ENCODE data around the gene FXN. TPM values are rescaled to one million over a fixed set of nuclear protein-coding genes. Genes with fewer than 3 reads are reported as not detected.
"Not testable (repeated sequence)": the region's sequence is repeated elsewhere in the genome, so short reads cannot be mapped to it uniquely, and the experiment has no call there.

The FXN gene
- polyA plus RNA-seq, 3 donors = 16.4 to 20.6 (median 18.1) TPM

DNA sequence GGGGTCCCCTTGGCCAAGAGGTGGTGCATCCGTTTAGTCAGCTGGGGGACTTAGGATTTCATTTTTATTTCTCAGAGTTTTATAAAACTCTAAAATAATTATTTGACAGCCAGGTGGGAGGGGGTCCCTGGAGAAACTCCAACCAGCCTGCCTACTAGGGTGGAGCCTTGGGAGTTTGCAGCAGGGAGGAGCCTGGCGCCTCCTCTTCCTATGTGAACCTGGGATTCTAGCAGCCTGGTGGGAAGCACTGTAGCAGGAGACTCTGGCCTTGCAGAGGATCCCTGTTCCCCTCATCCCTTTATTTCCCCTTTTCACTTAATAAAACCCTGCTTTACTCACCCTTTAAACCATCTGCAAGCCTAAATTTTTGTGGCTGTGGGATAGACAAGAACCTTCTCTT lies 50.8 kb downstream of the FXN start:
- DNase-seq (ENCODE audit: extremely low read depth in 1 of 11, low read depth in 9 of 11, low spot score in 4 of 11) = no peak

DNA sequence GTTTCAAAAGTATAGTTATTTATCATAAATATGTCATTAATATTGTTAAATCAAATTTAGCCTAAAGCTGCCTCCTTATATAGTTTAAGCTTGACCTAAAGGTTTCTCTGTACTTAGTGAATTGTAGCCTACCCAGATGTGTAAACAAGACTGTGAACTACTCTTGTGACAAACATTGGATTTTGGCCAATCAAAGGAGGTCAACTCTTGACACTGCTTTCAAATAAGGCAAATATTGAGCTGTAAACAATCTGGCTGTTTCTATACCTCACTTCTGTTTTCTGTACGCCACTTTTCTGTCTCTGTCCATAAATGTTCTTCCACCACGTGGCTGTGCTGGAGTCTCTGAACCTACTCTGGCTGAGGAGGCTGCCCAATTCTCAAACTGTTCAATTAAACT lies 51.2 kb downstream of the FXN start:
- DNase-seq (ENCODE audit: extremely low read depth in 1 of 11, low read depth in 9 of 11, low spot score in 4 of 11) = no peak

DNA sequence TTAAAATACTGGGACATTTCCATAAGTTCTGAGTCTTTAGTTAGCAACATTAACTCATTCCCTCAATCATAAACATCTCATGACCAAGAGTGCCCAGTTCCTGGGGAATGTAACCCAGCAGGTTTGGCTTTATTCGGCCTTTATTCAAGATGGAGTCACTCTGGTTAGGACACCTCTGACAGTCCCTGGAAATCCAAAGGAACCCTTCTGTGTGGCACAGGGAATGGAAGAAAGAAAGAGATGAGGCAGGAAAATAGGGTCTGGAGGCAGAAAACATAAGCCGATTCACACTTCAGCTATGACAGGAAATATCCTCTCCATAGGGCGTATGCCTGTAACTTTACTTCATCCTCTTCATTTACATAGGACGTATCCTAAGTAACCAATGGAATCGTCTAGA lies 53.5 kb downstream of the FXN start:
- DNase-seq (ENCODE audit: extremely low read depth in 1 of 11, low read depth in 9 of 11, low spot score in 4 of 11) = no peak

DNA sequence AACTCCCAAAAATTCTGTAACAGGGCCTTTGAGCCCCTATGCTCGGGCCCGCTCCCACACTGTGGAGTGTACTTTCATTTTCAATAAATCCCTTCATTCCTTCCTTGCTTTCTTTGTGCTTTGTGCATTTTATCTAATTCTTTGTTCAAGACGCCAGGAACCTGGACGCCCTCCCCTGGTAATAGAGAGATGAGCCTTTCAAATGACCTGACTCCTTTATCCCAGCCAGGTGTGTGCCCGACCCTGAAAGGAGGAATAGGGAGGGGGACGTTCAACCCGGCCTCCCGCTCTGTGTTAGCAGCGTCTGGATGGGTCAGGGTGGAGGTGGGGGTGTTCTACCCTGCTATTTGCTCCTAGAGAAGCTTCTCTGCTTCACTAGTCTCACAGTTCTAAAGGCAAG lies 53.9 kb downstream of the FXN start:
- DNase-seq (ENCODE audit: extremely low read depth in 1 of 11, low read depth in 9 of 11, low spot score in 4 of 11) = no peak

DNA sequence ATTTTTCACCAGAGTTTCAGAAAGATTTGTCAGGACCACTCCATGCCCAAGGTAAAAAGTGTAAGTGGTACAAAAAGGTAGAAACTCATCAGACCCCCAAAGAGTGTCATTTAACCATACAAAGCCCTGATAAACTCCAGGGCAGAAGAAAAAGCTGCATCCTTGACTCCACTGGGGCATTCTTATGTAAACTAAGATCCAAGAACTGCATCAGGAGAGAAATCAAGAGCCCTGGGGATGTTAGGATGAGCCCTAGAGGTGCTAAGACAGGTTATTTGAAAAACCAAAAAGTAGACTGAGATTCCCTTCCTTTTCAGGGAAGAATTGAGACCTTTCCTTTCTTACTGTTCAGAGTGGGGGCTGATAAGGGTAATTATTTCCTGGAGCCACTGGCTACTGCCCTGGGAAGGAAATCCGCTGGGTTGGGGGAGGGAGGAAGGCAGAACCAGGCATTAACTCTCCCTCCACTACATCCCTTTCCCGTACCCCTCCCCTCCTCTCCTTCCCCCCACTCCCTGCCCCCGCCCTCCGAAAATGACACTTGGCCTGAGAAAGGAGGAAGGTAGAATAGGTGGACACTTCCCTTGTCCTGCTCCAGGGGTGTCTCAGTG lies 54.7 kb downstream of the FXN start:
- DNase-seq (ENCODE audit: extremely low read depth in 1 of 11, low read depth in 9 of 11, low spot score in 4 of 11) = no peak

DNA sequence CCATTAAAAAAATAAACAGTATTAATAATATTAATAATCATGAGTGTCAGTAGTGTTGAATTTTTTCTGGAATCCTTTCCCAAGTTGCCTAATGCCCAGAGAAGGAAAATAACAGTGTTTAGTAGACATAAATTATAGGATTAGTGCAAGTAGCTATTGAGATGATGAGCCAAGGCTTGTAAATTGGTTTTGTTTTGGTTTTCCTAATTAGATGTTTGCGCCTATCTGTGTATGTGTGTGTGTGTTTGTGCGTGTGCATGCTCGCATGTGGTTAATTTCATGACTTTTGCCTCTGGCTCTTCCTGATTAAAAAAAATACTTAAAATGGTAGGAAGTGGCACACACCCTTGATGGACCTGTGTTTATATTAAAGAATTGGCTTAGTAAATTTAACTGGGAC lies 55.4 kb downstream of the FXN start:
- no peak for DNase-seq (ENCODE audit: extremely low read depth in 1 of 11, low read depth in 9 of 11, low spot score in 4 of 11)

DNA sequence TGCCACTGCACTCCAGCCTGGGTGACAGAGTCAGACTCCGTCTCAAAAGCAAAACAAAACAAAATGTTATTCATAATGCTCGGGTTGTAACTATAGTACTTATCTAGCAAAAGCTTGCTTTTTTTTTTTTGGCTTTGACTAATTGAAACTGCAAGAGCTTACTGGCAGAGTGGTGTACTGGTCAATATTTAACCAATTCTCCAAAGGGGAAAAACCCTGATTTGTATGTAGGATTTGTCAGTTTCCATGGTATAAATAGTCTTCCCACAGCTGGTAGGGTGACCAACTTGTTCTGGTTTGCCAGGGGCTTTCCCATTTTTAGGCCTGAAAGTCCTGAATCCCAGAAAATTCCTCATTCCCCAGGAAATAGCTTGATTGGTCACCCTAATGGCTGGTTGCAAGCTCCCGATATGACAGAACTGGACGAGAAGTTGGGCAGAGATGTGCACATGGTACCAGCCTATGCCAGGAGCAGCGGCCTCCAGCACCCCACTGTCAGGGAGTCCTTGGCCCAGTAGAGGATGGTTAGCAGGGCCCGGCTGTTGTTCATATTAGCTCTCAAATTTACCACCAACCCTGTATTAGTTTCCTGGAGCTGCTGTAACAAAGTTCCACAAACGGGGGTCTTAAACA lies 58.0 kb downstream of the FXN start:
- no peak for DNase-seq (ENCODE audit: extremely low read depth in 1 of 11, low read depth in 9 of 11, low spot score in 4 of 11)

DNA sequence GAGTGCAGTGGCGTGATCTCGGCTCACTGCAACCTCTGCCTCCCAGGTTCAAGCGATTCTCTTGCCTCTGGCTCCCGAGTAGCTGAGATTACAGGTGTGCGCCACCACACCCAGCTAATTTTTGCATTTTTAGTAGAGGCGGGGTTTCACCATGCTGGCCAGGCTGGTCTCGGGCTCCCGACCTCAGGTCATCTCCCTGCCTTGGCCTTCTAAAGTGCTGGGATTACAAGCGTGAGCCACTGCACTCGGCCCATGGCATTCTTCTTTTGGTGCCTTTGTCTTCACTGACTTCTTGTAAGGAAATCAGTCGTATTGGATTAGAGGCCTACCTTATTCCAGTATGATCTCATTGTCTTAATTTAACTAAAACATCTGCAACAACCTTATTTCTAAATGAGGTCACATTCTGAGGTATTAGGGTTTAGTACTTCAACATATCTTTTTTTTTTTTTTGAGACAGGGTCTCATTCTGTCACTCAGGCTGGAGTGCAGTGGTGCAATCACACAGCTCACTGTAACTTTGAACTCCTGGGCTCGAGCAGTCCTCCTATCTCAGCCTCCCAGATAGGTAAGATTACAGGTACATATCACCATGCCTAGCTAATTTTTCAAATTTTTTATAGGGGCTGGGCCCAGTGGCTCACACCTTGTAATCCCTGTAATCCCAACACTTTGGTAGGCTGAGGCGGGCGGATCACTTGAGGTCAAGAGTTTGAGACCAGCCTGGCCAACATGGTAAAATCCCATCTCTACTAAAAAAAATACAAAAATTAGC lies 59.0 kb downstream of the FXN start:
- not testable (repeated sequence) for DNase-seq (ENCODE audit: extremely low read depth in 1 of 11, low read depth in 9 of 11, low spot score in 4 of 11)

DNA sequence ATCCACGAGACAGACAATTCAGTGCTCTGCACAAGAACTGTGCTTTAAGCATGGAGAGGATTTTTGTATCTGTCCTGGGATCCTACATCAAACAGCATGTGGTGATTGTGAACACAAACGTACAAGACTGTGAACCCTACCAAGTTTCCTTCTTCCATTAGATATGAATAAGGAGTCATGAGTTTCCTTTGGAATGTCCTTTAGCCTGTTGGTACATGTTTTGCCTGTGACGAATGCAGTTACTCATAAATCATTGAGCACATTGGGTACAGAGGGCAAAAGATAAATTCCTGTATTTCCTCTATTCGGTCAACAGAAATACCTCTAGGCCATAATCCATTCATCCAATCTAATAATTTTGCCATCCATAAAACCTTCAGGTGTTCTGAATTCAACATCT lies 61.5 kb downstream of the FXN start:
- DNase-seq (ENCODE audit: extremely low read depth in 1 of 11, low read depth in 9 of 11, low spot score in 4 of 11) = no peak

DNA sequence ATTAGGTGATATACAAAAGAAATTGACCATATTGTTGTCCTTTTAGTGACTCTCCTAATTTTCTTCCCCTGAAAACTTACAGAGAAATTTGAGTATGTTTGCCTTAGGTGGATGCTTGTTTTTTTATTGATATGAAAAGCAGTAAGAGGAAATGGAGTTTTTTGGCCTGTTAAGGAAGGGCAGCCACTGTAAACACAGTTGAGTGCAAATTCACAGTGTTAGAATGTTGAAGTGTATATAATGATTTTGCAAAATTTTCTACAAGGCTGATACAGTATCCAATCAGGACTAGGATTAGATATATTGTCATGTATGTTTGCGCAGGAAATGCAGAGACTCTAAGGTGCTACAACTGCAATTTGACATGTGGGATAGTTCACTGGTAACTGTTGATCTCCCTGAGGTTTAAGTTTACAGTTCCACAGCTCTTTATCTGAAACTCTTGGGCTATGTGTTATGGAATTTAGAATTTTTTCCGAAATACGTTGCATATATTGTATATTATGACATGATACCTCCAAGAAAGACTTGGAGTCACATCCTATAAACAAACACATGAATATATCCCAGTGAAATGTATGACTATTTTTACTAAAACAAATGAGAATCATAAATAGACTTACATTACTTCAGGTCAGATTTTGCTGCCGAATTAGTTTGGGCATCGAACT lies 62.5 kb downstream of the FXN start:
- no peak for DNase-seq (ENCODE audit: extremely low read depth in 1 of 11, low read depth in 9 of 11, low spot score in 4 of 11)

DNA sequence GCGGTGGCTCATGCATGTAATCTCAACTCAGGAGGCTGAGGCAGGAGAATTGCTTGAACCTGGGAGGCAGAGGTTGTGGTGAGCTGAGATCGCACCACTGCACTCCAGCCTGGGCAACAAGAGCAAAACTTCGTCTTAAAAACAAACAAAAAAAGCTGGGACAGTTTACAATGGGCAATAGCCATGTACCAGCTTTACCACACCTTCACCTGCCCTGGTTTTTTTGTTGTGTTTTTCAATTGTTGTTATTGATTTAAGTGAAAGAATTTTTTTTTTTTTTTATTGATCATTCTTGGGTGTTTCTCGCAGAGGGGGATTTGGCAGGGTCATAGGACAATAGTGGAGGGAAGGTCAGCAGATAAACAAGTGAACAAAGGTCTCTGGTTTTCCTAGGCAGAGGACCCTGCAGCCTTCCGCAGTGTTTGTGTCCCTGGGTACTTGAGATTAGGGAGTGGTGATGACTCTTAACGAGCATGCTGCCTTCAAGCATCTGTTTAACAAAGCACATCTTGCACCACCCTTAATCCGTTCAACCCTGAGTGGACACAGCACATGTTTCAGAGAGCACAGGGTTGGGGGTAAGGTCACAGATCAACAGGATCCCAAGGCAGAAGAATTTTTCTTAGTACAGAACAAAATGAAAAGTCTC lies 67.9 kb downstream of the FXN start:
- not testable (repeated sequence) for DNase-seq (ENCODE audit: extremely low read depth in 1 of 11, low read depth in 9 of 11, low spot score in 4 of 11)

DNA sequence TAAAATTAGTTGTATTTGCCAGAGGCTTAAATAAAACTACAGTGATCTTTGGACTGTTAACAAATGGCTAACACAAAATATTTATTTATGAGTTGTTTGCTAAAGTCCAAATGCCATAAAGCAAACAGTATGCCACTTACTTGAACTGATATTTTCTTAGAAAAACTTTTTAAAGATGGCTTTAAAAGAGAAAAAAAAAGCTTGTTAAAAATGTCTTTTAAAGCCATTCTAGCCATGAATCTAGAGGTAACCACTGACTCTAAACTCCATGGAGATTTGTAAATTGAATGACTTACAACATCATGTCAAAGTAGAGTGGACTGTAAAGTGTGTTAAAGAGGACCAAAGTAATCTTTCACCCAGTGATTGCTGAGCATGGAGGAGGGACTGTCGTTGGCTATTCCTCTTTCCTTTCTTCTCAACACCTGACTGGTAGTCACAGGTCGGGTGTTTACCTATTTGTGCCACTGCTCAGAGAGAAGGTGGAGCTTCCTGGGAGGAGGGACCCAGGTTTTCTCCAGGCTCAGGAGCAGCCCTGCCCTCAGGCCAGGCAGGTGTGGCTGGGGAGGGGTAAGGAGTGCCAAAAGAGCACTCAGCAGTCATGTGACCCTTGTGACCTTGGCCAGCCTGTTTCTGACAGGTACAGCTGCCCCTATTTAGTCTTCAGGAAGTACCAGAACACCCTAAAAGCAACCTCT lies 69.4 kb downstream of the FXN start:
- DNase-seq (ENCODE audit: extremely low read depth in 1 of 11, low read depth in 9 of 11, low spot score in 4 of 11) = no peak

DNA sequence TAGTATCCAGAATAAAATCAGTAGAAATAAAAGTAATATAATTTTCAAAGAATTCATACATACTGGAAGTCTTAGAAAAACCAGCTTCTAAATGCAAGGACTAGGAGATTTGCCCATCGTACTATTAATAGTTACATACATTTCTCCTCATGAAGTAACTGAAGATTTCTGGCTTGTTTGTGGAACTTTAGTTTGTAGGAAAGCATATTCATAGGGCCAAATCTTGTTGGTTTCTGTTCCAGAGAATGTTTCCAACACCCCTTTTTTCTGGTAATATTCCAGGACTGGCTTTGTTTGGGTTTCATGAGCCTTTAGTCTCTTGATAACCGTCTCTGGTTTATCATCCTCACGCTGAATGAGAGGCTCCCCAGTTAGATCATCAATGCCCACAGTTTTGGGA lies 72.2 kb downstream of the FXN start:
- no peak for DNase-seq (ENCODE audit: extremely low read depth in 1 of 11, low read depth in 9 of 11, low spot score in 4 of 11)

DNA sequence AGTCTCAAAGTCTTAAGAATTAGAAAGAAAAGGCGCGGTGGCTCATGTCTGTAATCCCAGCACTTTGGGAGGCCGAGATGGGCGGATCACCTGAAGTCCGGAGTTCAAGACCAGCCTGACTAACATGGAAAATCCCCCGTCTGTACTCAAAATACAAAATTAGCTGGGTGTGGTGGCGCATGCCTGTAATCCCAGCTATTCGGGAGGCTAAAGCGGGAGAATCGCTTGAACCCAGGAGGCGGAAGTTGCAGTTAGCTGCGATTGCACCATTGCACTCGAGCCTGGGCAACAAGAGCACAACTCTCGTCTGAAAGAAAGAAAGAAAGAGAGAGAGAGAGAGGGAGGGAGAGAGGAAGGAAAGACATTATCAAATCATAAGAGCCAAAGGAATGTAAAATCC lies 73.2 kb downstream of the FXN start:
- not testable (repeated sequence) for DNase-seq (ENCODE audit: extremely low read depth in 1 of 11, low read depth in 9 of 11, low spot score in 4 of 11)

DNA sequence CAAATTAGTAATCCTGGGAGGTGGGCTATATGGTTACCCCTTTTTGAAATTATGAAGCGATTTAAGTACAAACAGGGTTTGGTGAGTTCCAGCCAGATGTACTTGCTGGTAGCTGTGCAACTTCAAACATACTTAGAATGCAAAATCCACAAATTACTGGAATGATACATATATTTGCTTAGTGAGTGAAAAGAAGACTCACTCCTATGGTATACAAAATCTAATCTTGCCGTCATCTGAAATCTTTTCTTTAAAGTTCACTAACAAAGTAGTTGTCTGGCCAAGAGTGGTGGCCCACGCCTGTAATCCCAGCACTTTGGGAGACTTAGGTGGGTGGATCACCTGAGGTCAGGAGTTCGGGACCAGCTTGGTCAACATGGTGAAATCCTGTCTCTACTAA lies 73.6 kb downstream of the FXN start:
- DNase-seq (ENCODE audit: extremely low read depth in 1 of 11, low read depth in 9 of 11, low spot score in 4 of 11) = no peak

DNA sequence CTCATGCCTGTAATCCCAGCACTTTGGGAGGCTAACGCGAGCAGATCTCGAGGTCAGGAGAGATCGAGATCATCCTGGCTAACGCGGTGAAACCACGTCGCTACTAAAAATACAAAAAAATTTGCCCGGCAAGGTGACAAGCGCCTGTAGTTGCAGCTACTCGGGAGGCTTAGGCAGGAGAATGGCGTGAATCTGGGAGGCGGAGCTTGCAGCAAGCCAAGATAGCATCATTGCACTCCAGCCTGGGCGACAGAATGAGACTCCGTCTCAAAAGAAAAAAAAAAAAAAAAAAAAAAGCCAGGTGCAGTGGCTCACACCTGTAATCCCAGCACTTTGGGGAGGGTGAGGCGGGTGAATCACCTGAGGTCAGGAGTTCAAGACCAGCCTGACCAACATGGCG lies 77.1 kb downstream of the FXN start:
- not testable (repeated sequence) for DNase-seq (ENCODE audit: extremely low read depth in 1 of 11, low read depth in 9 of 11, low spot score in 4 of 11)

DNA sequence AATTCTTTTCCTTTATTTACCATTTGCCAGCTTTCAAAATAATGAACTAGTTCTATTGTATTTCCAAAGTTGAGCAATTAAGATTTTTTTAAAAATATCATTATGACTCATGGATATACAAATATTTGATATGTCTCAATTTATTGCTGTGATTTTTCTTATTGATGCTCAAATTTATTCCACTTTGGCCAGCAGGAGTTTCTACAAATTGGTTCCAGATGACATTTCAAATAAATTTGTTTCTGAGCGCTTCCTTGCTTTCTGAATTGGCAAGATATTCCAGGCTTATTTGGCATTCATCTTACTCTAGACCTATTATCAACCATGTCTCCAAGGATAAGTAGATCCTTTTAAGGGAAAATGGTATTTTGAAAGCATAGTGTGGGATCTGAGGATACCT lies 80.1 kb downstream of the FXN start:
- no peak for DNase-seq (ENCODE audit: extremely low read depth in 1 of 11, low read depth in 9 of 11, low spot score in 4 of 11)

DNA sequence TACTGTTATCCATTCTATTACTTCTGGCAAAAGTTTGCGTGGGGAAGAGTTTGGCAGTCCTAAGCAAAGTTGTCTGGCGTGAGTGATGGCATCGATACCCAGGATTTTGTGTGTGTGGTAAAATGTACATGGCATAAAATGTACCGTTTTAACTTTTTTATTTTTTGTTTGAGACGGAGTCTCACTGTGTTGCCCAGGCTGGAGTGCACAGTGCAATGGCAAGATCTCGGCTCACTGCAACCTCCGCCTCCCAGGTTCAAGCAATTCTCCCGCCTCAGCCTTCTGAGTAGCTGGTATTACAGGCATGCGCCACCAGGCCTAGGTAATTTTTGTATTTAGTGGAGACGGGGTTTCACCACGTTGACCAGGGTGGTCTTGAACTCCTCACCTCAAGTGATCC lies 83.1 kb downstream of the FXN start:
- DNase-seq (ENCODE audit: extremely low read depth in 1 of 11, low read depth in 9 of 11, low spot score in 4 of 11) = no peak
